Measurements from ENCODE around the gene MTG2. TPM values are rescaled to one million over a fixed set of nuclear protein-coding genes. Genes with fewer than 3 reads are reported as not detected.

MTG2 gene
- total RNA-seq, 1 experiment from 2014 or later, result 110 TPM

DNA sequence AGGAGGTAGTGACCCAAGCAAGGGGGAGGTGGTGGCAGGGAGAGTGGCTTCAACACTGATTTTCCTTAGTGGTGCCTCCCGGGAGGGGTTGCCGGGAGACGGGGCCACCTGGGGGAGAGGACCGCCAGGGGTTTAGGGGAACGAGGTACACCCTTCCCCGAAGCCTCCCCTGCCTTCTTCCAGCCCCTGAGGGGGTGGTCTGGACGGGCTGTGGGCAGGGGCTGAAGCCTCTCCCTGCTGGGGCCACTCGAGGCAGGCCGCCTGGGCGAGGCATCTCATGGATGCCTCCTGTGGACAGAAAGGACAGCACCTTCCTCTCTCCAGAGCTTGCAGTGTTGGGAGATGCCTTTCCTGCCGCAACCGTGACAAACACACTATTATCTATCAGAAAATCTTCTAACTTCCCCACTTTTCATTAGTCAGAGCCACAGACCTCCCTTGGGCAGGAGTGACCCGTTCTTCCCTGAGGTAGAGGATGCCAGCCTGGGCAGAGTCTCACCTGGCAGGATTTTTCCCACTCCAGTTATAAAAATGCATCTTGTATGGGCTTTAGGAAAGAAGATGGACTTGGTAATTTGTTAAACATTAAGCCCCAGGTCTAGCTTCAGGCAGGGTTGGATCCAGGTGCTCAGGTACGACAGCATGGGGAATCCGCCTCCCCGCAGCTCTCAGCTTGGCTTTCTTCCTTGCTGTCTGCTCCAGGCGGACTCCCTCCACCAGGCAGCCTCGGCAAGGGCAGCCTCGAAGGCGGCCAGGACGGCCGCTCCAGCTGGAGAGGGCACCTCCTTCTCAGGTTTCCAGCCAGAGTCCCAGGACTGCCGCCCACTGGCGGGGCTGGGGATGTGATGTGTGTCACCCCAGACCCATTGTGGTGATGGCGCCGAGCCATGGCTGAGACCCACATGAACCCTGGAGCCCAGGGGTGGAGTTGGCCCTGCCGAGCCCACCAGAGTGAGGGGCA lies 26.2 kb downstream of the MTG2 start:
- H3K9me3 ChIP-seq, result no peaks in the 10 kb centered on the region
- TF ChIP-seq, protein P1, sequence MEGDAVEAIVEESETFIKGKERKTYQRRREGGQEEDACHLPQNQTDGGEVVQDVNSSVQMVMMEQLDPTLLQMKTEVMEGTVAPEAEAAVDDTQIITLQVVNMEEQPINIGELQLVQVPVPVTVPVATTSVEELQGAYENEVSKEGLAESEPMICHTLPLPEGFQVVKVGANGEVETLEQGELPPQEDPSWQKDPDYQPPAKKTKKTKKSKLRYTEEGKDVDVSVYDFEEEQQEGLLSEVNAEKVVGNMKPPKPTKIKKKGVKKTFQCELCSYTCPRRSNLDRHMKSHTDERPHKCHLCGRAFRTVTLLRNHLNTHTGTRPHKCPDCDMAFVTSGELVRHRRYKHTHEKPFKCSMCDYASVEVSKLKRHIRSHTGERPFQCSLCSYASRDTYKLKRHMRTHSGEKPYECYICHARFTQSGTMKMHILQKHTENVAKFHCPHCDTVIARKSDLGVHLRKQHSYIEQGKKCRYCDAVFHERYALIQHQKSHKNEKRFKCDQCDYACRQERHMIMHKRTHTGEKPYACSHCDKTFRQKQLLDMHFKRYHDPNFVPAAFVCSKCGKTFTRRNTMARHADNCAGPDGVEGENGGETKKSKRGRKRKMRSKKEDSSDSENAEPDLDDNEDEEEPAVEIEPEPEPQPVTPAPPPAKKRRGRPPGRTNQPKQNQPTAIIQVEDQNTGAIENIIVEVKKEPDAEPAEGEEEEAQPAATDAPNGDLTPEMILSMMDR (IDR thresholded peaks at IDR 0.05; ENCODE audit: insufficient read depth in 1 of 2, low read depth in 1 of 2, low read length in 1 of 2, severe bottlenecking in 1 of 2, unreplicated experiment in 1 of 2), result peak in 1 of 2 experiments; percentile 15
- H3K4me3 ChIP-seq (ENCODE audit: low read depth, low read length), result no peak overlapping the region
- H3K36me3 ChIP-seq (ENCODE audit: control insufficient read depth, insufficient read depth, low read length), result no peaks in the 10 kb centered on the region
- ChIA-PET POLR2A (no interaction called here), CTCF (no interaction called here)
- no peaks in the 10 kb centered on the region for H3K4me1 Mint-ChIP-seq (ENCODE audit: low read depth, unreplicated experiment)
- no peak overlapping the region for H3K4me3 Mint-ChIP-seq (ENCODE audit: unreplicated experiment)
- no peaks in the 10 kb centered on the region for H3K9me3 Mint-ChIP-seq (ENCODE audit: unreplicated experiment)
- no peaks in the 10 kb centered on the region for H3K4me1 ChIP-seq
- H3K27me3 Mint-ChIP-seq (ENCODE audit: insufficient read depth, unreplicated experiment), result peaks cover 6% of the 10 kb centered on the region
- intact Hi-C loops (cut with micrococcal nuclease; ENCODE audit: unreplicated experiment), result no loop called here
- H3K27ac Mint-ChIP-seq (ENCODE audit: unreplicated experiment), result no peak overlapping the region
- DNase-seq, result peak in 1 of 2 experiments; percentile 65
- peaks cover 14% of the 10 kb centered on the region for H3K36me3 Mint-ChIP-seq (ENCODE audit: insufficient read depth, unreplicated experiment)
- H3K27me3 ChIP-seq (replicated peaks; ENCODE audit: control insufficient read depth, insufficient read depth, low read length), result no peaks in the 10 kb centered on the region
- no TSS peak for BruUV-seq (replicated peaks)

DNA sequence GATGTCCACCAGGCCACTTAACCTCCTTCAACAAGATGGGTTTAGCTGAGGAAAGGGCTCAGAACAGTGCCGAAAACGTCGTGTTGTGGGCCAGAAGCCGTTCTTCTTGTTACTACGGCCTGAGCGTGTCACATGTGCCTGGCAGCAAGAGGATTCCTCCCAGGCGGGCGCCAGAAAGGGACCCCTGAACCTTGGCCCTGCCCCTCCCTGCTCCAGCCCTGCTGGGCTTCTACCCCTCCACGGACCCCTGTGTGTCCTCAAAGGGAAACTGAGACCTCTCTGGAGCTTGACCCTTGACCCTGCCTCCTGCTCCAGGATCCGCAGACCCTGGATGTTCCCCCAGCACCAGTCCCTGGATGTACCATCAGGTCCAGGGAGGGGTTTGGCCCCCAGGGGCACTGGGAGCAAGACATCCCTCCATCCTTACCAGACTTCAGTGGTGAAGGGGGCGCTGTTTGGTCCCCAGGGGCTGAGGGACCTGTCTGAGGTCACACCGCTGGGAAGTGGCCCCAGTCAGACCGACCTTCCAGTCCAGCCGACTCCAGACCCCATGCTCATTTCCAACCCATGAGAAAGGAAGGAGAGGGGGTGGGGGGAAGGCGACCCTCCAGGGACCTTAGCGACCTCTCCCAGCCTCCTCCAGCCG lies 27.1 kb downstream of the MTG2 start:
- no peaks in the 10 kb centered on the region for H3K36me3 ChIP-seq (ENCODE audit: control insufficient read depth, insufficient read depth, low read length)
- ChIA-PET POLR2A (no interaction called here), CTCF (no interaction called here)
- Mint-ChIP-seq H3K36me3 (ENCODE audit: insufficient read depth, unreplicated experiment) (peaks cover 14% of the 10 kb centered on the region), H3K27ac (ENCODE audit: unreplicated experiment) (no peak overlapping the region), H3K27me3 (ENCODE audit: insufficient read depth, unreplicated experiment) (peaks cover 14% of the 10 kb centered on the region), H3K9me3 (ENCODE audit: unreplicated experiment) (no peaks in the 10 kb centered on the region), H3K4me3 (ENCODE audit: unreplicated experiment) (no peak overlapping the region), H3K4me1 (ENCODE audit: low read depth, unreplicated experiment) (no peaks in the 10 kb centered on the region)
- no TSS peak for BruUV-seq (replicated peaks)
- TF ChIP-seq, protein P1 (IDR thresholded peaks at IDR 0.05; ENCODE audit: insufficient read depth in 1 of 2, low read depth in 1 of 2, low read length in 1 of 2, severe bottlenecking in 1 of 2, unreplicated experiment in 1 of 2), result peak in 1 of 2 experiments; percentile 31
- peaks cover 1% of the 10 kb centered on the region; the same call in 1 of the 2 replicates for H3K27me3 ChIP-seq (replicated peaks; ENCODE audit: control insufficient read depth, insufficient read depth, low read length)
- intact Hi-C loops (cut with micrococcal nuclease; ENCODE audit: unreplicated experiment), result no loop called here
- no peaks in the 10 kb centered on the region for H3K4me1 ChIP-seq
- no peak overlapping the region for H3K4me3 ChIP-seq (ENCODE audit: low read depth, low read length)
- no peaks in the 10 kb centered on the region for H3K9me3 ChIP-seq
- DNase-seq, result no peak

DNA sequence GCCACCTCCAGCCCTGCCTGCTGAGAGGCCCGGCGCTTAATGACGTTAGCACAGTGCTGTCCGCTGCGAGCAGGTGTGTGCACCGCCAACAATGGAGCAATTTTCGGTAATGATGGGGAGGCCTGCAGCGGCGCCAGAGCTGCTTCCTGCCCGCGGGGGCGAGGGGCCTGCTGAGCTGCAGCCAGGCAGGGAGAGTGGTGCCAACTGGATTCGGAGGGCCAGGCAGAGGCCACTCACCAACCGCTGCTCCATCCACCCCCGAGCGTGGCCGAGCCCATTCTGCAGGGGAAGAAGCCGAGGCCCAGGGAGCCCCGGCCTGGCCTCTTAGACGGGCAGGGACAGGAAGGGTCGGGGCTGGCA lies 27.6 kb downstream of the MTG2 start:
- POLR2A ChIA-PET, result no interaction called here
- no peak overlapping the region for H3K27ac Mint-ChIP-seq (ENCODE audit: unreplicated experiment)
- no TSS peak for BruUV-seq (replicated peaks)
- DNase-seq, result no peak
- Histone ChIP-seq H3K27me3 (replicated peaks; ENCODE audit: control insufficient read depth, insufficient read depth, low read length) (peaks cover 3% of the 10 kb centered on the region; the same call in 1 of the 2 replicates), H3K4me3 (ENCODE audit: low read depth, low read length) (no peak overlapping the region), H3K36me3 (ENCODE audit: control insufficient read depth, insufficient read depth, low read length) (no peaks in the 10 kb centered on the region), H3K4me1 (no peaks in the 10 kb centered on the region), H3K9me3 (no peaks in the 10 kb centered on the region)
- intact Hi-C loops (cut with micrococcal nuclease; ENCODE audit: unreplicated experiment), result no loop called here
- peaks cover 11% of the 10 kb centered on the region for H3K36me3 Mint-ChIP-seq (ENCODE audit: insufficient read depth, unreplicated experiment)
- TF ChIP-seq, protein P1 (IDR thresholded peaks at IDR 0.05; ENCODE audit: insufficient read depth in 1 of 2, low read depth in 1 of 2, low read length in 1 of 2, severe bottlenecking in 1 of 2, unreplicated experiment in 1 of 2), result no peak
- CTCF ChIA-PET, result no interaction called here
- H3K4me1 Mint-ChIP-seq (ENCODE audit: low read depth, unreplicated experiment), result no peaks in the 10 kb centered on the region
- H3K9me3 Mint-ChIP-seq (ENCODE audit: unreplicated experiment), result no peaks in the 10 kb centered on the region
- peaks cover 18% of the 10 kb centered on the region for H3K27me3 Mint-ChIP-seq (ENCODE audit: insufficient read depth, unreplicated experiment)
- no peak overlapping the region for H3K4me3 Mint-ChIP-seq (ENCODE audit: unreplicated experiment)

All from Caco-2 (cell line).